GM21786 (cell line): ENCODE data around the gene FBXO2.

Experiments used
- ATAC-seq: cut with Tn5 transposase; IDR thresholded peaks from one replicate; pipeline ENCODE4 v1.9.1; 2021; ENCODE audit not compliant: unreplicated experiment

Gene FBXO2

GRCh38 chr1:11654137-11654938 is at the start of gene FBXO2, which contains the start of gene FBXO44:
Gene FBXO2, minus strand, starts transcription at chr1:11654429. Its CDS starts 89 bp downstream, at chr1:11654340.
Gene FBXO44, plus strand, starts transcription at chr1:11654877. Its CDS starts 959 bp downstream, at chr1:11655836.
- ATAC-seq: peak; percentile 58

- no peak for ATAC-seq
Observed at GRCh38 chr1:11703357-11704193, 49.3 kb upstream of the FBXO2 start.

- no peak for ATAC-seq
Observed at GRCh38 chr1:11701981-11702803, 48.0 kb upstream of the FBXO2 start.

- no peak for ATAC-seq
Observed at GRCh38 chr1:11701551-11701961, 47.3 kb upstream of the FBXO2 start.

GRCh38 chr1:11700601-11701467 is 46.6 kb upstream of the FBXO2 start:
- ATAC-seq: no peak

- no peak for ATAC-seq
Observed at GRCh38 chr1:11697893-11698210, 43.6 kb upstream of the FBXO2 start.

GRCh38 chr1:11697188-11697892 is 43.1 kb upstream of the FBXO2 start:
- no peak for ATAC-seq

- no peak for ATAC-seq
Observed at GRCh38 chr1:11695861-11696260, 41.6 kb upstream of the FBXO2 start.

GRCh38 chr1:11693917-11694316 is 39.7 kb upstream of the FBXO2 start:
- ATAC-seq: no peak

- no peak for ATAC-seq
Observed at GRCh38 chr1:11693024-11693590, 38.9 kb upstream of the FBXO2 start.

GRCh38 chr1:11691928-11692711 is 37.9 kb upstream of the FBXO2 start:
- ATAC-seq: no peak

GRCh38 chr1:11691302-11691914 is 37.2 kb upstream of the FBXO2 start, which contains the start of gene DRAXIN:
Gene DRAXIN, plus strand, starts transcription at chr1:11691710. Its CDS starts 14,549 bp downstream, at chr1:11706259.
- ATAC-seq: no peak

GRCh38 chr1:11690397-11691301 is 36.4 kb upstream of the FBXO2 start:
- no peak for ATAC-seq

- no peak for ATAC-seq
Observed at GRCh38 chr1:11688506-11688905, 34.3 kb upstream of the FBXO2 start.

- no peak for ATAC-seq
Observed at GRCh38 chr1:11685210-11685752, 31.1 kb upstream of the FBXO2 start.

GRCh38 chr1:11684070-11684469 is 29.8 kb upstream of the FBXO2 start:
- no peak for ATAC-seq

GRCh38 chr1:11682799-11683198 is 28.6 kb upstream of the FBXO2 start:
- ATAC-seq: no peak
